ENCODE measurements around the gene MYH15. TPM values are rescaled to one million over a fixed set of nuclear protein-coding genes. Genes with fewer than 3 reads are reported as not detected.

MYH15 gene
- total and polyA plus RNA-seq, 2 of the 4 experiments (the other 2 are of a cell fraction): 0.10 to 0.36 TPM

GRCh38 chr3:108538083-108538482 lies 27.7 kb upstream of the MYH15 start:
- no peak overlapping the region for H2AK9ac ChIP-seq (replicated peaks; ENCODE audit: low read depth, low read length, poor library complexity)
- no peak overlapping the region for H3K14ac ChIP-seq (replicated peaks; ENCODE audit: low read depth, low read length)
- no peaks in the 10 kb centered on the region for H4K20me1 ChIP-seq (ENCODE audit: insufficient read depth, low read length)
- ChIA-PET POLR2A (ENCODE audit: unreplicated experiment) (no interaction called here), CTCF (interaction anchor here (0.8 kb wide), 1 partner anchor 49 kb away, joined by 3 read pairs; no protein-coding TSS in a partner anchor)
- H3K23ac ChIP-seq (ENCODE audit: low read depth, low read length): no peak overlapping the region
- intact Hi-C loops (cut with micrococcal nuclease): no loop called here
- H3K4me3 ChIP-seq (ENCODE audit: insufficient read depth, low read depth, low read length): no peak overlapping the region
- H3K27me3 ChIP-seq (ENCODE audit: control insufficient read depth, insufficient read depth, low read length): no peaks in the 10 kb centered on the region
- H4K91ac ChIP-seq (ENCODE audit: insufficient read depth, low read depth, low read length): no peak overlapping the region
- no peak overlapping the region for H3K4ac ChIP-seq (ENCODE audit: low read depth, low read length)
- no peak overlapping the region for H3K56ac ChIP-seq (ENCODE audit: extremely low read depth, insufficient read depth, low read length)
- in situ Hi-C loops (cut with MboI; ENCODE audit: low sequenced_read_pairs): no loop called here
- H2BK5ac ChIP-seq (ENCODE audit: low read depth, low read length, poor library complexity, severe bottlenecking): no peak overlapping the region
- H3K36me3 ChIP-seq (ENCODE audit: control insufficient read depth, insufficient read depth, low read length): no peaks in the 10 kb centered on the region
- H4K8ac ChIP-seq (ENCODE audit: low read depth in 2 of 2, low read length in 2 of 2): no peak overlapping the region
- no peaks in the 10 kb centered on the region for H3K4me1 ChIP-seq (ENCODE audit: control insufficient read depth, insufficient read depth, low read length)
- no peak overlapping the region for H3K18ac ChIP-seq (ENCODE audit: low read depth, low read length)
- H2AFZ ChIP-seq (replicated peaks; ENCODE audit: low read length, poor library complexity): no peak overlapping the region
- WGBS, 2 experiments (ENCODE audit: extremely low coverage in 2 of 2, insufficient read length in 1 of 2): no CpG with 5 or more reads among the region's 4 CpGs
- H3K9ac ChIP-seq (ENCODE audit: low read depth, low read length): no peak overlapping the region
- DNase-seq (no peak), ATAC-seq (ENCODE audit: low read depth) (no peak)
- BruUV-seq (replicated peaks): no TSS peak
- no peak overlapping the region for H3K27ac ChIP-seq (ENCODE audit: insufficient read depth, low read length)
- no peak overlapping the region for H4K5ac ChIP-seq (ENCODE audit: low read depth, low read length)
- H2BK20ac ChIP-seq (ENCODE audit: low read depth, low read length): no peak overlapping the region
- TF ChIP-seq RCOR1 (IDR thresholded peaks at IDR 0.05; ENCODE audit: insufficient replicate concordance, low read length) (no peak), MAFK (IDR thresholded peaks at IDR 0.05; ENCODE audit: low read depth, low read length) (no peak)
- no peaks in the 10 kb centered on the region for H3K9me3 ChIP-seq (ENCODE audit: control insufficient read depth, insufficient read depth, low read length)
- H2BK120ac ChIP-seq (ENCODE audit: low read depth, low read length): no peak overlapping the region
- H3K79me1 ChIP-seq (ENCODE audit: low read depth in 1 of 2, low read length in 2 of 2): no peaks in the 10 kb centered on the region
- no peaks in the 10 kb centered on the region for H3K9me1 ChIP-seq (ENCODE audit: insufficient read depth, low read length)
- no peak overlapping the region for H2BK15ac ChIP-seq (ENCODE audit: low read depth, low read length)
- H3K4me2 ChIP-seq (ENCODE audit: low read depth, low read length): no peak overlapping the region
- no peak overlapping the region for H2AK5ac ChIP-seq (ENCODE audit: low read depth, low read length)
- dilution Hi-C loops (cut with HindIII; ENCODE audit: low sequenced_read_pairs, unreplicated experiment): no loop called here

All from IMR-90 (cell line).